Measurements from ENCODE around the gene PGBD5. TPM values are rescaled to one million over a fixed set of nuclear protein-coding genes. Genes with fewer than 3 reads are reported as not detected.

PGBD5 gene
- total RNA-seq, 1 donor from 2014 or later: 16.2 TPM

GRCh38 chr1:230381585-230381984, 44.5 kb downstream of the PGBD5 start:
- Mint-ChIP-seq H3K4me3 (ENCODE audit: low read depth) (no peak overlapping the region), H3K27me3 (no peaks in the 10 kb centered on the region), H3K27ac (peak overlapping the region; percentile 81), H3K36me3 (ENCODE audit: insufficient read depth) (peaks cover 12% of the 10 kb centered on the region), H3K9me3 (ENCODE audit: low read depth) (peaks cover 11% of the 10 kb centered on the region), H3K4me1 (ENCODE audit: low read depth) (peaks cover 7% of the 10 kb centered on the region)
- no peak for TF ChIP-seq CTCF (IDR thresholded peaks at IDR 0.05; ENCODE audit: unreplicated experiment)
- DNase-seq (ENCODE audit: low spot score, unreplicated experiment): no peak

DNA sequence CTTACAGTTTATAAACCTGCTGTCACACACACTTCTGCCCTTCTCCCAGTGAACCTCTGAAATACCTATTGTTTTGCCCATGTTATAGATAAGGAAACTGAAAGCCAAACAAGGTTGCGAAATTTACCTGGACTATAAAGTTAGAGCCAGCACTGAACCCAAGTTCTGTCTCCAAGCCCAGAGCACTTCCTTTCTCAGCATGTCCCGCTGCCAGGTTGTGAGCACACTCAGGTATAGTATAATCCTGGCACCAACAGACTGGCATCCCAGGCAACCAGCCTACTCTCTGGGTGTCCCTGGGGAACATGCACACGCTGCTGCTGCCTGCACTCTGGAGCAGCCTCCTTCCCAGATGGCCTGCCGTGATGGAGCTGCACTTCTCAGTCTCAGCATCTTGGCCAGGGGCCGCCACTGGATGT, 45.1 kb downstream of the PGBD5 start:
- Mint-ChIP-seq H3K4me1 (ENCODE audit: low read depth) (peaks cover 7% of the 10 kb centered on the region), H3K36me3 (ENCODE audit: insufficient read depth) (peaks cover 12% of the 10 kb centered on the region), H3K27me3 (no peaks in the 10 kb centered on the region), H3K4me3 (ENCODE audit: low read depth) (no peak overlapping the region), H3K27ac (no peak overlapping the region), H3K9me3 (ENCODE audit: low read depth) (peaks cover 11% of the 10 kb centered on the region)
- no peak for TF ChIP-seq CTCF (IDR thresholded peaks at IDR 0.05; ENCODE audit: unreplicated experiment)
- no peak for DNase-seq (ENCODE audit: low spot score, unreplicated experiment)

GRCh38 chr1:230379928-230380327, 46.2 kb downstream of the PGBD5 start:
- DNase-seq (ENCODE audit: low spot score, unreplicated experiment): no peak
- Mint-ChIP-seq H3K27me3 (no peaks in the 10 kb centered on the region), H3K4me1 (ENCODE audit: low read depth) (peaks cover 7% of the 10 kb centered on the region), H3K9me3 (ENCODE audit: low read depth) (peaks cover 11% of the 10 kb centered on the region), H3K4me3 (ENCODE audit: low read depth) (no peak overlapping the region), H3K36me3 (ENCODE audit: insufficient read depth) (peaks cover 12% of the 10 kb centered on the region), H3K27ac (no peak overlapping the region)
- no peak for TF ChIP-seq CTCF (IDR thresholded peaks at IDR 0.05; ENCODE audit: unreplicated experiment)

GRCh38 chr1:230379462-230379861, 46.7 kb downstream of the PGBD5 start:
- no peak overlapping the region for H3K27ac Mint-ChIP-seq
- peaks cover 7% of the 10 kb centered on the region for H3K4me1 Mint-ChIP-seq (ENCODE audit: low read depth)
- DNase-seq (ENCODE audit: low spot score, unreplicated experiment): no peak
- TF ChIP-seq CTCF (IDR thresholded peaks at IDR 0.05; ENCODE audit: unreplicated experiment): no peak
- no peak overlapping the region for H3K4me3 Mint-ChIP-seq (ENCODE audit: low read depth)
- H3K9me3 Mint-ChIP-seq (ENCODE audit: low read depth): peaks cover 11% of the 10 kb centered on the region
- peaks cover 12% of the 10 kb centered on the region for H3K36me3 Mint-ChIP-seq (ENCODE audit: insufficient read depth)
- no peaks in the 10 kb centered on the region for H3K27me3 Mint-ChIP-seq

DNA sequence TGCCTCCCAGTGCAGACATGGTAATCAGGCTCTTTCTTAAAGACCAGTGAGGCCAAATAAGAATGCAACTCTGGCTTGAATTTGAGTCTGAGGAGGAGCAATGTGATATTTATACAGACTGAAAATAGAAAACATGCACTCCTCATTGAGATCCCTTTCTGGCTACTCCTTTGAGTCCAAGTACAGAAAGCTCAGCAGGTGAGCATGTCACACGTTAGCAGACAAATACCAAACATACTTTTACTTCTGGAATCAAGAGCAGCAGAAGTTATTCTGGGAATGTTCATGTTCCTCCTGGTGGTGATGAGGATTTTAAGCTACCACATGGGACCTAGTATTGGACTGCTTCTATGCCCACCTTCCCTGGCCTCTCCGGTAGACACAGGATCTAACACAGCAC, 48.3 kb downstream of the PGBD5 start:
- Mint-ChIP-seq H3K27me3 (no peaks in the 10 kb centered on the region), H3K4me1 (ENCODE audit: low read depth) (peaks cover 7% of the 10 kb centered on the region), H3K27ac (no peak overlapping the region), H3K36me3 (ENCODE audit: insufficient read depth) (peaks cover 12% of the 10 kb centered on the region), H3K9me3 (ENCODE audit: low read depth) (peaks cover 11% of the 10 kb centered on the region), H3K4me3 (ENCODE audit: low read depth) (no peak overlapping the region)
- no peak for DNase-seq (ENCODE audit: low spot score, unreplicated experiment)
- TF ChIP-seq CTCF (IDR thresholded peaks at IDR 0.05; ENCODE audit: unreplicated experiment): no peak
